Measurements from ENCODE around the gene DZIP1L.
"Not testable (repeated sequence)": the region's sequence is repeated elsewhere in the genome, so short reads cannot be mapped to it uniquely, and the experiment has no call there.

Gene DZIP1L, protein sequence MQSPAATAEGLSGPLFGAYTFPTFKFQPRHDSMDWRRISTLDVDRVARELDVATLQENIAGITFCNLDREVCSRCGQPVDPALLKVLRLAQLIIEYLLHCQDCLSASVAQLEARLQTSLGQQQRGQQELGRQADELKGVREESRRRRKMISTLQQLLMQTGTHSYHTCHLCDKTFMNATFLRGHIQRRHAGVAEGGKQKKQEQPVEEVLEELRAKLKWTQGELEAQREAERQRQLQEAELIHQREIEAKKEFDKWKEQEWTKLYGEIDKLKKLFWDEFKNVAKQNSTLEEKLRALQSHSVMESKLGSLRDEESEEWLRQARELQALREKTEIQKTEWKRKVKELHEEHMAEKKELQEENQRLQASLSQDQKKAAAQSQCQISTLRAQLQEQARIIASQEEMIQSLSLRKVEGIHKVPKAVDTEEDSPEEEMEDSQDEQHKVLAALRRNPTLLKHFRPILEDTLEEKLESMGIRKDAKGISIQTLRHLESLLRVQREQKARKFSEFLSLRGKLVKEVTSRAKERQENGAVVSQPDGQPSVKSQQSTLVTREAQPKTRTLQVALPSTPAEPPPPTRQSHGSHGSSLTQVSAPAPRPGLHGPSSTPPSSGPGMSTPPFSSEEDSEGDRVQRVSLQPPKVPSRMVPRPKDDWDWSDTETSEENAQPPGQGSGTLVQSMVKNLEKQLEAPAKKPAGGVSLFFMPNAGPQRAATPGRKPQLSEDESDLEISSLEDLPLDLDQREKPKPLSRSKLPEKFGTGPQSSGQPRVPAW

DNA sequence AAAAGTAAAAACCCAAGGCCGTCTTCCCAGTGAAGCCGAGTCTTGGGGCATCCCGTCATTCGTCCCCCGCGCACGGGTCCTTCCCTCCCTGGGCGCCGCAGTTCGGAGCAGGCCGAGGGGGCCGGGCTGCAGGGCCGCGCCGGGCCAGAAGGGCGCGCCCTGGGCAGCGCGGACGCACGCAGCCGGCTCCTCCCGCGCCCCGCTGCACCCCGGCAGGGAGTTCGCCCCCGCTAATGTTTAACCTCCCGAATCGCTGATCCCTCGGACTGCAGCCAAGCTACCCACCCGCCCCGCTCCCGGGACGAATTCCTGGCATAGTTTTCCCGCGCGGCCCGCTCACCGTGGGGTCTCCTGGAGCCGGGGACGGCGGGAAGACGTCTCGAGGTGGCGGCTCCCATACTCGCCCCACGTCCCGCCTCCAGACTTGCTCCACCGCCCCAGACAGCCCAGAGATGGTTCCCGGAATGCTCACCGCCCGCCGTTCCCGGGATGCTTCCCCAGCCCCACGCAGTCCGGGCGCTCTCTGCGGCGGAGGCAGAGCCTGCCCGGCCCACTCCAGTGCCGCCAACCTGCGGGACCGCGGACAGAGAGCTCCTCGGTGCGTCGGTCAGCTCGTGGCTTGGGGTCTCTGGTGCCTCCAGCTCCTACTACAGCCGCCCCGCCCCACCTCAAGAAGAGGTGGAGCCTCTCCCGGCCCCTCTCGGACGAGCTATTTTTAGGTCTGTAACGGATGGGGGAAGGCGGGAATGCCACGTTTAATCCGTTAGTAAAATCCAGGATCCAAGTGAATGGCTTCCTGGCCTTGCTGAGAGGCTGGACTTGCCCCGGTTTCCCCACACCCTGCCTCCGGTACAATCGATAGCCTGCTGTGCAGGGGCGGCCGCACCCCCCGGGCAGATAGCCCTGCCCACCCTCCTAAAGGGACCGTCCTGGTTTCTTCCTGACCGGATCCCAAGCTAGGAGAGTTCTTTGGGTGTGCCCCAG, at the start of gene DZIP1L:
TSS of gene DZIP1L (minus strand) at position 621 of the 984 bp plus-strand sequence. CDS start 11,637 bp downstream, outside the sequence.
- DNase-seq = no peak

DNA sequence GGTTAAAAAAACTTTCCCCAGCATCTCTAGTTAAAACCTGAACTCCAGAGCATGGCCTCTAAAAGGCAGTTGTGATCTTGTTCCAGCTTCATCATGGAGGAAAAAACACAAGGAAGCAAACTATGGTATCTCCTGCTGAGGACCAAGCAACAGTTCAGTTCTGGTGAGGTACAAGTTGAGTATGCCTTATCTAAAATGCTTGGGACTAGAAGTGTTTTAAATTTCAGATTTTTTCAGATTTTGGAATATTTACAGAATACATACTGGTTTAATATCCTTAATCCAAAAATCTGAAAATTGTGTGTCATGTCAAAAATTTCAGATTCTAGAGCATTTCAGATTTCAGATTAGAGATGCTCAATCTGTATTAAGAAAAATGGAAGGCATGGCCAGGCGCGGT, 49.7 kb upstream of the DZIP1L start:
- DNase-seq = no peak

DNA sequence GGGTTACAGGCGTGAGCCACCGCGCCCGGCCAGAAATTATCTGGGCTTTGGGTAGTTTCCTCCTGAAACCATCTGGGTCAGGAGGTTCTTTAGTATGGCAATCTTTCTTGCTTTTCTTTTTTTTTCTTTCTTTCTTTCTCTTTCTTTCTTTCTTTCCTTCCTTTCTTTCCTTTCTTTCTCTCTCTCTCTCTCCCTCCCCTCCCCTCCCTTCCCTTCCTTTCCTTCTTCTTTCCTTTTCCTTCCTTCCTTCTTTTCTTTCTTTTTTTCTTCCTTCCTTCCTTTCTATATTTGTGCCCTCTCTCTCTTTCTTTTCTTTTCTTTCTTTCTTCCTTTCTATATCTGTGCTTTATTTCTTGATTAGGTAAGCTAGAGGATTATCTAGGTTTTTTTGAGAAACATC, 42.3 kb upstream of the DZIP1L start:
- DNase-seq = no peak

DNA sequence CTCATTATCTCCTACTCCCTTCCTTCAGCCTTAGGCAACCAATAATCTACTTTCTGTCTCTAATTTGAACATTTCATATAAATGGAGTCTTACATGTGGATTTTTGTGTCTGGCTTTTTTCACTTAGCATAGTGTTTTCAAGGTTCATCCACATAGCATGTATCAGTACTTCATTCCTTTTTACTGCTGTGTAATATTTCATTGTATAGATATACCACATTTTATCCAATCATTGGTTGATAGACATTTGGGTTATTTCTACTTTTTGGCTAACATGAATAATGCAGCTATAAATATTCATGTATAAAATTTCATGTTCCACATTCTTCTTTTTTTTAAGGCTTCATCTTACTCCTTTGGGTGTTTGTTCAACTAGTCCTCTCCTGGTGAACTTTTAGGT, 39.1 kb upstream of the DZIP1L start:
- DNase-seq = no peak

DNA sequence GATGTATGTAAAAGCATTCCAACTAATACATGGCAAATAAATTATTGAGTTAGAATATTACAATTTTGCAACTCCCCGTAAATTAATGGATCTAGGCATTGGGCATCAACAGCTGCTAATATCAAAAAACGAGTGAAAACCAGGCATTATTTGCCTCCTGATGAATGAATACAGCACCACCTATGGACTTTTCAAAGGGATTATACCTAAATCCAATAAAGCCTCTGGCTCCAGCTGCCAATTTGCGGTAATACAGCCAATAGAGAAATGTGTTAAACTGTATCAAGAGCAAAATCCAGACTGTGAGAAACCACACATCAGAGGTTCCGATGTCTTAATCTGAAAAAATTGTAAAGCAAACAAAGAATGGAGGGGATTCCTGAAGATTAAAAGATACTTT, 33.1 kb upstream of the DZIP1L start:
- DNase-seq = no peak

DNA sequence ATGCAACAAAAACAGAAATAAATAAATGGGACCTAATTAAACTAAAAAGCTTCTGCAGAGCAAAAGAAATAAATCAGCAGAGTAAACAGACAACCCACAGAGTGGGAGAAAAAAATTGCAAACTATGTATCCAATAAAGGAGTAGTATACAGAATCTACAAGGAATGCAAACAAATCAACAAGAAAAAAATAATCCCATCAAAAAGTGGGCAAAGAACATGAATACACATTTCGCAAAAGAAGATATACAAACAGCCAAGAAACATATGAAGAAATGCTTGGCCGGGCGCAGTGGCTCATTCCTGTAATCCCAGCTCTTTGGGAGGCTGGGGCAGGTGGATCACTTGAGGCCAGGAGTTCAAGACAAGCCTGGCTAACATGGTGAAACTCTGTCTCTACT, 26.8 kb upstream of the DZIP1L start:
- not testable (repeated sequence) for DNase-seq

DNA sequence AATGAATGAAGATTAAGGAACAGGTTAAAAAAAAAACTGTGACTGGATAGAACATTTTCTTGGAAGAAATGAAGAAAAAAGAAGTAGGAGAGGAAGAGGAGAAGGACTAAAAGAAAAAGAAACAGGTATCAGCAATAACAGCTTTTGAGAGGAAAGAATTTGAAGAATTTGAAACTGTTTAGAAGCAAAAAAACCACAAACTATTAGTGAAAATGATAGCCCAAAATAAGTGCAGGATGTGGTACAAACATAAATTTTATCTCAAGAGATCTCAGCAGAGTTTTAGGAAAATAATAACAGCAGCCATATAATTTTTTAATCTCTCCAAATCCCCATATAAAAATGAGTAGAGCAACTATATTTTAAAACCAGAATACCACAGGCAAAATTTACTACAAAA, 25.5 kb upstream of the DZIP1L start:
- DNase-seq = no peak

DNA sequence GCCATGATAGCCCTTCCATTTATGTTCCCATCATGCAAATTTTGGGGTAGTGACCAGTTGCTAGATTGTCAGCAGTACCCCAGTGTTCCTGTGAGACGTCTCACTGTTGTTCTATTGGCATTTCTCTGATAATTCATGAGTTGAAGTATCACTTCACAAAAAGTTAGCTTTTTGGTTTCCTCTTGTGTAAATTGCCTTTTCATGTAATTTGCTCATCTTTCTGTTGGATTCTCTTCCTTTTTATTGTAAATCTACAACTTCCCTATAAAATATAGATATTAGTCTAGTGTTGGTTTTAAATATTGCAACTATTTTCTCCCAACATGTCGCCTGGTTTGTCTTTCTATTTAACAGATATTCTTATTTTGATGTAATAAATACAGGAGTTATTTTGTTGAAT, 24.3 kb upstream of the DZIP1L start:
- DNase-seq = no peak

DNA sequence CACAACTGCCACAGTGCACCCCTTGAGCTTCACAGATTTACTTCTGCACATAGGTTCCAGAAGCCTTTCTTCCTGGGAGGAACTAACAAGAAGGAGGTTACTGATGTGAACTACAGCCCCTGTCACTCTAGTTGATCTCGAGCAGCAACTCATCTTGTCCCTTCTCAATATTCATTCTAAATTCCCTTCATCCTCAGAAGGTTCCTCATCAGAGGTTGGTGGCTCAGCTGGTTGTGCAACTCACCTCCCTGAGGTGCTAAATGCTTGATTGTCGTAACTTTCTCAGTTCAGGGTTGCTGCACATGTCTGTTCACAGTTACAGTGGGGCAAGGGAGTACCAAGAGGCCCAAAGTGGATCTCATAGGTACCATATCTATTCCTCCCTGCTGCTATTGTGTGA, 22.5 kb upstream of the DZIP1L start:
- DNase-seq = no peak

DNA sequence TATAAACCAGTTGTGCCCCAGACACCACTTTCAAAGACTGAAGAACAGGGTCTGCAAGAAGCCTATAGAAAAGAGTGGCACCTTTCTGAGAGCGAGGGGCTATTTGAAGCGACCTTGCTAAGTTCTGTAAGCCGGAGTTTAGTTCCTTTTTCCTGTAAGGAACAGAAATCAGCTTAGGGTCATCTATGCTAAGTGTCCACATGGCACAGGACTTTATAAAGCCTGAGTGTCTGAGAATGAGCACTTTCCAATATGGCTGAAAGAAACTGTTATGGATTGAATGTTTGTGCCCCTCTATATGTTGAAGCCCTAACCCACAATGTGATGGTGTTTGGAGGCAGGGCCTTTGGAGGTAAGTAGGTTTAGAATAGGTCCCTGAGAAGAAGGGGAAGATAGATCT, 20.8 kb upstream of the DZIP1L start:
- DNase-seq = no peak

DNA sequence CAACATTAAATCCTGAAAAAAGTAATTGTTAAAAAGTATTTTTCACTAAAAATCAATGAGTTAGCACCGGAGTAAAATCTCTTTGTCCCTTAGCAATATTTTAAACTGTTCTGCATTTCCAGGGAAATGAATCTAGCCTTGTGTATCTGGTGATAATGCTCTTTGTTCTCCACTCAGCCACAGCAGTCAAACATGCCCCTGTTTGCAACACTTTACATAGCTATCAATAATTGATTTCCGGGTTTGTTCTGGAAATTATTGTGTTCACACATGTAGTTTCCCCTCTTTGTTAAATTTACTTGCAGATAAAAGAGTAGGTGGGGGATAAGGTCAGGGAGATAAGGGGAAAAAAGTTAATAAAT, 20.4 kb upstream of the DZIP1L start:
- no peak for DNase-seq

DNA sequence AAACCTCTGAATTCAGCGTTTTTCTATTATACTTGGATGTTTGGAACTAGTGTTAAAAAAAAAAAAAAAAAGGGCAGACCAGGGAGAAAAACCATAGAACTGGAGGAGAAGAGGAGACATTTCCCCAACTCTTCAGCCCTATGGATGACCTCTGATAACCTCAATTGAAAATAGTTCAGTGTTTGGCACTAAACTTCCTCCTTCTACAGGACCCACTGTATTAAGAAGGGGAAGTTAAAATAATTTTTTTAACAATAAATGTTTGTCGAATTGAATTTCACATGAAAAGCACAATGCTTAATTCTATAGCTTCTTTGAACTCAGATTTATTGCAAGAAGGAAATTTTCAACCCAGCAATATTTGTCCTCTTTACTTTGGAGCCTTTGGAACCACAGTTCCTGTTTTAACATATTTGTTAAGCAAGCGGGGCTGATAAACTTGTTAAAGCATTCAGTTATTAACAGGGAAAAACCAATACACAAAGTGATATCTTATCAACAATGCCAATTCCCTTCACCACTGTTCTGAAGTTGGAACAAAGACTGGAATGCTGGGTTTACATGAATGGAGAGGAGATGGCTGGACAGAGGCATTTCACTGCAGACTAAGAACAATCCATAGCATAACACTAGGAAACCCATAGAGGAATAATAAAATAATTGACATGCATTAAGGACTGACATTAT, 19.9 kb upstream of the DZIP1L start:
- DNase-seq = no peak

DNA sequence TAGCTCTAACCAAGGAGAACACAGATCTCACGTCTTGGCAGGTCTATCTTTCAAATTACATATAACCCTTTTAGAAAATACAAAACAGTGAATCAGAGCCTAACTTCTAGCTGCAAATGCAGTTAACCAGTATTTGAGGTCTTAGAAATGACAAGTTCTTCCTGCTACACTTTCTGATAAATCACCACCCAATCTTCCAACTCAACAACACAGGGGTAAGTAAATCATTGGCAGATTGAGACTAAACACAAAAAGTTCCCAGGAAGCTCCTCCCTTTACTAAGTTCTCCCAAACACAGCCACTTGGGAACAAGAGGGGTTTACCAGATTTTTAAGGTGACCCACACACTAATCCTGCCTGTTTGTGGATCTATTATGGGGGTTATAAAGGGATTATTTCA, 16.8 kb upstream of the DZIP1L start, which contains the start of gene A4GNT:
TSS of gene A4GNT (minus strand) at position 152 of the 400 bp plus-strand sequence. CDS start 1,134 bp downstream, outside the sequence.
- no peak for DNase-seq

DNA sequence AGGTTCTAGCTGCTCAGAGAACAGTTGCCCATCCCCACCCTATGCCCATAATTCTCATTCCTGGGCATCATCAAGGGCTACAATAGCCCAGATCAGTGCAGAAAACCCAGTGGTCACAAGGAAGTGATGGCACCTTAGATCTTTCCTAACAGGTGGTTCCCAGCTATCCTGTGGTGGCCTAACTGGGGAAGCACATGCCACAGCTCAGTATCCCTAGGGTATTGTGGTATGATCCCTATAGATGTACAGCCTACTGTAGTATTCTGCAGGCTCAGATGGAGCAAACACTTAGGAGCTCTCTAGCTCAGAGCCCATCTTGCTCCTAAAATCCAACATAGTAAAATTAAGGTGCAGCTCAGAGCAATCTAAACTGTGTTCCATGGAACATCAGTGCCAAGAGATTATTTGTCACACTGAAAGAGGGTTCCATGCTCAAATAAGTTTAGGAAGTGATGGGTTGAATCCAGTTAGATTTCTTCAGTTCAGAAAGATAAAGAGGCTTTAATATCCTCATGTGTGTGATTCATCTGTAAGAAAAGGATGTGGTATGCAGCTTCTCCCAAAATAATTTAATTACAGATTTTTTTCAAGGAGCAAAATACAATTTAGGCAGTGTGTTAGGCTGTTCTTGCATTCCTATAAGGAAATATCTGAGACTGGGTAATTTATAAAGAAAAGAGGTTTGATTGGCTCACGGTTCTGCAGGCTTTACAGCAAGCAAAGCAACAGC, 12.4 kb upstream of the DZIP1L start:
- DNase-seq = no peak

DNA sequence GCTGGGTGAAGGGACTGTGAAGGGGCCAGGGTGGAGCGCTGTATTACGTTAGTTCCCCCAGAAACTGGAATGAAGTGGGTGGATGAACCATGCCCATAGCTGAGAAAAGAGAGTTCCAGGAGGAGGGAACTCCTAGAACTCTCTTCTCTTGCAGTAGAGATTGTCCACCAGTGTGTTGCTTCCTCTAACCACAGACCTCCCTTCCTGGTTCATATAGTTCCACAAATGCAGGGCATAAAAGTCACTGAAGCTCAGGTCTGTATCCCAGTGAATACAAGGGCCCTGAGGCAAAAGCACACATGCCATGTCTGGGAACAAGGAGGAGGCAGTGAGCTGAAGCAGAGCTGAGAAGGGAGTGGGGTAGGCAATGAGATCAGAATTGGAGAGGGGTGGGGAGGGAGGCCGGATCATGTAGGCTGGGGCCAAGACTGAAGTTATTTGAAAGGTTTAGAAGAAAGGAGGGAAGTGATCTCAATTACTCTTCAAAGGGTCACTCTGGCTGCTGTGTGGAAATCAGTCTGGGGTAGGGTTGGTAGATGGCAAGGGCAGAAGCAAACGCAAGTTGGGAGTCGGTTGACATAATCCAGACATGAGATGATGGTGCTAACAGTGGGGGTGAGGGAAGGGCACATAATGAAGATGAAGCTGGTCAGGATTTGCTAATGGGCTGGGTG, 10.3 kb upstream of the DZIP1L start:
- DNase-seq = no peak

DNA sequence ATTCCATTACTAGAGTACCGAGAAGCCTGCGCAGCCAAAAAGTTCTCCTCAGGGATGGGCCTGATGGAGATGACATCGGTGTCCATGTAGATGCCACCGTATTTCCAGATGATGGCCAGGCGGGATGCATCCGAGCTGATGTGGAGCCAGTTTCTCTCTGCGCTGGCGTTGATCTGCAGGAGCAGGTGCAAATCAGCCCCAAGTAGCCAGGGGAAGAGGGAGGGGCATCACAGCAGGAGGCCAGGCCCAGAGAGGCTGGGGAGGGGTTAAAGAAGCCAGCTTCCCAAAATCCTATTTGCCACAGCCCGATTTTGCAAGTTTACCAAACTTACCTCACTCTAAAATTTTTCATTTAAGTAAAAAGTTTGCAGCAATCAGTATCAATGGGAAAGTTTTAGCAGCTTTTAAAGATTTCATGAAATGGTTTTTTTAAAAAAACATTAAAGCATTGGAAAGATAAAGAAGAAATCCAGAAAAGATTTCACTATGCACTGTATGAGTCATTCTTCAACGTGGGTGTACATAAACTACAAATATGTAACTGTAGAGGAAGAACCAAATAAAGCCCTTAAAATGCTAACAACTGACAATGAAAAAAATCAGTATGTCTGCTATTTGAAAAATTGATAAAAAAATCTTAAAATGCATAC, 9.4 kb upstream of the DZIP1L start:
- DNase-seq = no peak

DNA sequence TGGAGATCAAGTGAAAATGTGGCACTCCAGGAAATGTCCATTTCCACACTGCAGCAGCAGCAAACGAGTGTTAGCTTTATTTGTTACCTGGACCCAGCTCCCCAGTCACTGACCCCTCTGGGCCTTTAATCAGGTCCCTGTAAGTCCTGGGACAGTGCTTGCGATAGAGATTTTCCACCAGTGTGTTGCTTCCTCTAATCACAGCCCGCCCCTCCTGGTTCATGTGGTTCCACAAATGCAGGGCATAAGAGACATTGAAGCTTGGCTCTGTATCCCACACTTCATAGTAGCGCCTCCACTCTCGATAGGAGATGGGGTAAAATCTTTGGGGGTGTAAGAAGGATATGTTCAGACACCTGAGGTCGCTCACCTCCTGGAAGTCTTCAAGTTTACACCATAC, 8.8 kb upstream of the DZIP1L start:
- DNase-seq = no peak

DNA sequence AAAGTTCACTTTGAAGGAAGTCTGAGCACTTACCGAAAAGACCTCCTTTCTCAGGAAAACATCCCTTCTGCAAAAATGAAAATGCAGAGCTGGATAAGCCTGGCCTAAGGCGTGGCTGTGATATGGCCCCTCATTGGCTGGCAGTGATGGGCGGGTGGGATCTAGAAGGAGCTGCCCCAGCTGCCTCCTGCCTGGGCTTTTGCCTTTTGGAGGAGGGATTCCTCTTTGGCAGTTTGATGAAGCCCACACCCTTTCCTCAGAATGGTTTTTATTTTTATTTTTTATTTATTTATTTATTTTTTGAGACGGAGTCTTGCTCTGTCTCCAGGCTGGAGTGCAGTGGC, 4.0 kb upstream of the DZIP1L start:
- DNase-seq = no peak

DNA sequence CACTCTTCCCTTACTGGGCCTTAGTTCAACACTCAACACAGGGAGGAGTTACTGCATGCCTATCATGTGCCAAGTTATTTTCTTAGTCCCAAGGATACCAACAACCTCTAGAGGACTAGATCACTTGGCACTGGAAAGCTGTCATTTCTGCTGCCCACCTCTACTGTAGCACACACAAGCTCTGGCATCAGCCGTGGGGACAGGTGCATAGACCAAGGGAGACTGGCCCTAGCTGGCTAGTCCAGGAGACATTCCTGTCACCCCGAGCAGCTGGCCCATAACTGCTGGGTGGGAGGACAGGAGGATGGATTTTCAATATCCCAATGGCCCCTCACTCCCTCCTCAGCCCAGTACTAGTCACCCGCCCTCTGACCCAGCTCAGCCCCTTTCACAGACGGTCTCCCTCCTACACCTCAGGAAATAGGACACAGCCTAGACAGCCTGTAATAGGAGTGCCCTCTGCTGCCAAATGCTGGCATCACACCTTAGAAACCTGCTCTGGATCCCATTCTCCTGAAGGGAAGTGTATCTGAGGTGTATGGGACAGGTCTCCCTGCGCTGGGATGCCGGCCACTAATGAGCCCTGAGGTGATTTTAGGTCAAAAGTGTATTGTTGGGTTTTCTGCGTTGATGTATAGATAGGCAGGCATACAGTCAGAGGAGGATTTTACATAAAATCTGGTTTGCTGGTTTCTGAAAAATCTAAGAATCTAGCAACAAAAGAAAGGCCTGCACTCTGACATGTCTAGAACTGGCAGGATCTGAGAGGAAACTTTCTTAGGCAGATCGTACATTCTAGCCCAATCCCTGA, 3.4 kb upstream of the DZIP1L start:
- peak; percentile 27 for DNase-seq

DNA sequence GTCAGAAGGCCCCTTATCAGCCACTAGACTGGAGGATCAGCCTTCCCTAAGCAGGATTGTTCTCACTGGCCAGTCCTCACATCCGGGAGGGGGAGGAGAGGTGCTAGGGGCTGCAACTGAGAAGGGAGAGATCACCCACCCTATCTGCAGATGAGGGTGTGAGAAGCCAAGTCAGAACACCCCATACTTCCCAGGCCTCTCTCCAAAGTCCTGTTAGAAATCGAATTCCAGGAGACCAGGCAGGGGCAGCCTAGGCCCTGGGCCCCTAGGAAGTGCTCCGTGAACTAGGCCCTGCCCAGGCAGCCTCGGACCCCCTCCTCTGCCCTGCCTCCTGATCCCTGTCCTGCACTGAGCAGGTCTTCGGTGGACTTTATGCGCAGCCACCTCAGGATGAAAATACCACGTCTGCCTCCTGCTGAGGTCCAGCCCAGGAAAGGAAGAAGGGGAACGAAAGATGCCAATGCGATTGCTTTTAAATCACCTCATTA, 933 bp downstream of the DZIP1L start:
- DNase-seq = no peak

All from NCI-H187 treated with DMSO at 0.1 percent for 48 hours (cell line).